Right atrium auricular region (tissue), 2 donors: ENCODE measurements around the gene PRKCH. TPM values are rescaled to one million over a fixed set of nuclear protein-coding genes. Genes with fewer than 3 reads are reported as not detected.
A peak's percentile ranks its signal among the peaks of the same experiment; 100 is the strongest.

Source experiments
- DNase-seq: peaks from one replicate; pipeline ENCODE4 v3.0.0-alpha.2; 2019; ENCODE audit warnings: low spot score
- H3K27ac ChIP-seq, 2 donors: fragments of 200-600 bp; sonication (generic); 1 replicate in 1 of 2; 2 replicates in 1 of 2; pipeline ENCODE4 v1.5.1; 2016 to 2019
- H3K27me3 ChIP-seq, 2 donors: fragments of 200-600 bp; sonication (generic); one replicate each; pipeline versions ENCODE4 v1.5.1 to v1.6.0; 2017 to 2019
- H3K36me3 ChIP-seq: fragments of 200-600 bp; sonication (generic); one replicate; pipeline ENCODE4 v1.5.1; 2016
- H3K4me1 ChIP-seq, 2 donors: fragments of 200-600 bp; sonication (generic); one replicate each; pipeline versions ENCODE4 v1.5.1 to v1.6.0; 2017 to 2019
- H3K4me3 ChIP-seq, 2 donors: fragments of 200-600 bp; sonication (generic); 1 replicate in 1 of 2; 2 replicates in 1 of 2; pipeline ENCODE4 v1.5.1; 2017 to 2019; ENCODE audit warnings: mild to moderate bottlenecking in 1 of 2, moderate library complexity in 1 of 2
- H3K9me3 ChIP-seq, 2 donors: fragments of 200-600 bp; sonication (generic); one replicate each; pipeline ENCODE4 v1.5.1; 2019
- CTCF ChIP-seq, 2 donors: fragments of 200-600 bp; sonication (generic); IDR thresholded peaks; one replicate each; pipeline ENCODE4 v1.5.1; 2019; ENCODE audit warnings: antibody characterized with exemption in 2 of 2
- total RNA-seq, 2 donors: library from RNA; depleted of rRNA; stranded (reverse); fragments of >200 nt; gene quantifications; one replicate each; pipeline ENCODE4 v1.1.0, GENCODE V29; 2016

PRKCH gene
- total RNA-seq, 2 donors from 2014 or later: 24.9 to 40.3 TPM

GRCh38 chr14:61470961-61471293 is 149.5 kb downstream of the PRKCH start:
- no peaks in the 10 kb centered on the region for H3K36me3 ChIP-seq
- H3K4me1 ChIP-seq: peaks cover 0 to 92% of the 10 kb centered on the region in 2 donors
- TF ChIP-seq CTCF (IDR thresholded peaks at IDR 0.05): no peak
- H3K27ac ChIP-seq: peak overlapping the region; percentile 82 to 93
- DNase-seq: no peak
- H3K27me3 ChIP-seq: no peaks in the 10 kb centered on the region
- peak overlapping the region in 1 of 2 donors; percentile 36 for H3K4me3 ChIP-seq
- H3K9me3 ChIP-seq: no peaks in the 10 kb centered on the region

GRCh38 chr14:61471297-61472005 is 150.1 kb downstream of the PRKCH start:
- no peak for DNase-seq
- Histone ChIP-seq H3K4me1 (peaks cover 0 to 94% of the 10 kb centered on the region in 2 donors), H3K4me3 (peak overlapping the region in 1 of 2 donors; percentile 36), H3K9me3 (no peaks in the 10 kb centered on the region), H3K36me3 (no peaks in the 10 kb centered on the region), H3K27me3 (no peaks in the 10 kb centered on the region), H3K27ac (peak overlapping the region; percentile 82 to 93)
- TF ChIP-seq CTCF (IDR thresholded peaks at IDR 0.05): no peak

- no peak for DNase-seq
- Histone ChIP-seq H3K36me3 (no peaks in the 10 kb centered on the region), H3K9me3 (no peaks in the 10 kb centered on the region), H3K27me3 (no peaks in the 10 kb centered on the region), H3K4me3 (peak overlapping the region; percentile 5 to 36), H3K27ac (peak overlapping the region; percentile 82 to 93), H3K4me1 (peaks cover 0 to 94% of the 10 kb centered on the region in 2 donors)
- no peak for TF ChIP-seq CTCF (IDR thresholded peaks at IDR 0.05)
Measured at GRCh38 chr14:61472011-61472672, 150.8 kb downstream of the PRKCH start.

- H3K4me1 ChIP-seq: peaks cover 0 to 94% of the 10 kb centered on the region in 2 donors
- H3K27ac ChIP-seq: peak overlapping the region; percentile 82 to 93
- H3K36me3 ChIP-seq: no peaks in the 10 kb centered on the region
Measured at GRCh38 chr14:61472801-61473376, 151.5 kb downstream of the PRKCH start.

GRCh38 chr14:61474015-61474414 is 152.6 kb downstream of the PRKCH start:
- Histone ChIP-seq H3K27me3 (no peaks in the 10 kb centered on the region), H3K27ac (peak overlapping the region; percentile 82 to 83), H3K36me3 (no peaks in the 10 kb centered on the region), H3K9me3 (no peaks in the 10 kb centered on the region), H3K4me3 (no peak overlapping the region), H3K4me1 (peaks cover 0 to 94% of the 10 kb centered on the region in 2 donors)
- no peak for DNase-seq
- TF ChIP-seq CTCF (IDR thresholded peaks at IDR 0.05): no peak

More at GRCh38 chr14:61472801-61473376, 151.5 kb downstream of the PRKCH start:
- H3K27me3 ChIP-seq: no peaks in the 10 kb centered on the region
- H3K4me3 ChIP-seq: no peak overlapping the region
- no peak for TF ChIP-seq CTCF (IDR thresholded peaks at IDR 0.05)
- no peaks in the 10 kb centered on the region for H3K9me3 ChIP-seq
- DNase-seq: no peak
